Breast epithelium (tissue), 4 donors: ENCODE measurements around the gene PLA2G4A. TPM values are rescaled to one million over a fixed set of nuclear protein-coding genes. Genes with fewer than 3 reads are reported as not detected.
A peak's percentile ranks its signal among the peaks of the same experiment; 100 is the strongest.

Experiments
- DNase-seq, 2 donors: peaks; one replicate each; pipeline ENCODE4 v3.0.0-alpha.2; 2019; ENCODE audit warnings: low spot score in 2 of 2
- H3K27ac ChIP-seq, 2 donors: fragments of 200-600 bp; sonication (generic) in 1 of 2; one replicate each; pipeline ENCODE4 v1.5.1; 2016 to 2019; ENCODE audit warnings: mild to moderate bottlenecking in 1 of 2
- H3K27me3 ChIP-seq, 2 donors: fragments of 200-600 bp; sonication (generic) in 1 of 2; one replicate each; pipeline versions ENCODE4 v1.5.1 to v1.6.0; 2017 to 2019; ENCODE audit warnings: control low read depth in 1 of 2, mild to moderate bottlenecking in 1 of 2
- H3K36me3 ChIP-seq: fragments of 200-600 bp; one replicate; pipeline ENCODE4 v1.5.1; 2019
- H3K4me1 ChIP-seq, 2 donors: fragments of 200-600 bp; sonication (generic); one replicate each; pipeline ENCODE4 v1.5.1; 2016 to 2019; ENCODE audit warnings: control low read depth in 1 of 2
- H3K4me3 ChIP-seq, 3 donors: fragments of 200-600 bp; sonication (generic); 1 replicate in 2 of 3; 2 replicates in 1 of 3; pipeline ENCODE4 v1.5.1; 2016 to 2019; ENCODE audit warnings: mild to moderate bottlenecking in 3 of 3, moderate library complexity in 2 of 3
- H3K9me3 ChIP-seq, 2 donors: fragments of 200-600 bp; sonication (generic) in 1 of 2; one replicate each; pipeline ENCODE4 v1.5.1; 2016 to 2019; ENCODE audit warnings: control low read depth in 1 of 2
- CTCF ChIP-seq, 3 donors: fragments of 450-650 bp; IDR thresholded peaks; one replicate each; pipeline ENCODE4 v1.5.1; 2016 to 2017; ENCODE audit warnings: antibody characterized with exemption in 3 of 3, mild to moderate bottlenecking in 3 of 3, moderate library complexity in 3 of 3
- POLR2A ChIP-seq: fragments of 450-650 bp; IDR thresholded peaks from one replicate; pipeline ENCODE4 v1.6.1; 2016; ENCODE audit warnings: antibody characterized with exemption, mild to moderate bottlenecking, moderate library complexity
- POLR2AphosphoS5 ChIP-seq, 3 donors: sonication (generic); formaldehyde crosslinking; IDR thresholded peaks; one replicate each; pipeline ENCODE4 v1.6.1; 2017; ENCODE audit warnings: antibody characterized with exemption in 3 of 3
- intact Hi-C: fragments of 100-400 bp; cut with DNase I; formaldehyde crosslinking; loops from one replicate; pipeline ENCODE4 v1.15.1; 2023; ENCODE audit warnings: low total_unique reads
- total RNA-seq, 3 donors: library from RNA; depleted of rRNA; stranded (reverse); fragments of >200 nt; gene quantifications; one replicate each; pipeline ENCODE4 v1.1.0, GENCODE V29; 2016

Gene PLA2G4A
- total RNA-seq, 3 donors from 2014 or later, result 5.6 to 13.3 (median 7.4) TPM

GRCh38 chr1:186983327-186983726 lies 154.6 kb downstream of the PLA2G4A start:
- no peak overlapping the region for H3K4me3 ChIP-seq
- H3K9me3 ChIP-seq, result no peaks in the 10 kb centered on the region
- H3K27ac ChIP-seq, result no peak overlapping the region
- no peaks in the 10 kb centered on the region for H3K36me3 ChIP-seq
- intact Hi-C loops, result loop anchor here (10.0 kb wide), 1 partner anchor 379 kb away; no protein-coding TSS in a partner anchor
- H3K27me3 ChIP-seq, result no peaks in the 10 kb centered on the region
- DNase-seq, result no peak
- TF ChIP-seq POLR2AphosphoS5 (IDR thresholded peaks at IDR 0.05) (no peak), POLR2A (no peak), CTCF (IDR thresholded peaks at IDR 0.05) (no peak)
- no peaks in the 10 kb centered on the region for H3K4me1 ChIP-seq

DNA sequence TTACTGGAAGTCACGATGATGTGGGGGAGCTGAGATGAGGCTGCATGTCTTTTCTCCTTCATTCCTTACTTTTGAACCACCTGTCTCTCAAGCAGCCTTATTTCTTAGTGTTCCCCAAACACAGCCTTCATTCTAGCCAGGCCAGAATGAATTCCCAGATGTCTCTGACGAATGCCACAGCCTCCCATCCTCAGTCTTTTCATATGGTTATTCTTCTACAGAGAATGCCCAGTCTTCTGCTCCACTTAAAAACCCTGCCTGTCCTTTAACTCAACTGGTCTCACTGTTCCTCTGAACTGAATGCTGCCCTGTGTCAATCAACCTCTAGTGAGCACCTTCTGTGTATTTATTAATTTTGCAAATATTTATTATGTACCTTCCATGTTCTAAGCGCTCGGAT lies 156.2 kb downstream of the PLA2G4A start:
- intact Hi-C loops, result loop anchor here (10.0 kb wide), 1 partner anchor 380 kb away; no protein-coding TSS in a partner anchor
- TF ChIP-seq CTCF (IDR thresholded peaks at IDR 0.05) (no peak), POLR2A (no peak), POLR2AphosphoS5 (IDR thresholded peaks at IDR 0.05) (no peak)
- no peak for DNase-seq
- Histone ChIP-seq H3K9me3 (no peaks in the 10 kb centered on the region), H3K4me1 (no peaks in the 10 kb centered on the region), H3K27ac (no peak overlapping the region), H3K36me3 (no peaks in the 10 kb centered on the region), H3K4me3 (no peak overlapping the region), H3K27me3 (no peaks in the 10 kb centered on the region)

- TF ChIP-seq POLR2AphosphoS5 (IDR thresholded peaks at IDR 0.05), result no peak
- peak in 2 of 3 donors; percentile 67 to 82 for TF ChIP-seq CTCF (IDR thresholded peaks at IDR 0.05)
- no peak for TF ChIP-seq POLR2A
Measured at GRCh38 chr1:186985889-186986491, 157.2 kb downstream of the PLA2G4A start.

GRCh38 chr1:186987065-186987464 lies 158.3 kb downstream of the PLA2G4A start:
- DNase-seq, result no peak
- no peaks in the 10 kb centered on the region for H3K36me3 ChIP-seq
- H3K9me3 ChIP-seq, result no peaks in the 10 kb centered on the region
- no peaks in the 10 kb centered on the region for H3K4me1 ChIP-seq
- no peak overlapping the region for H3K4me3 ChIP-seq
- H3K27me3 ChIP-seq, result no peaks in the 10 kb centered on the region
- H3K27ac ChIP-seq, result no peak overlapping the region
- no peak for TF ChIP-seq POLR2A
- TF ChIP-seq POLR2AphosphoS5 (IDR thresholded peaks at IDR 0.05), result no peak
- TF ChIP-seq CTCF (IDR thresholded peaks at IDR 0.05), result no peak
- intact Hi-C loops, result loop anchor here (10.0 kb wide), 1 partner anchor 382 kb away; no protein-coding TSS in a partner anchor

More at GRCh38 chr1:186985889-186986491, 157.2 kb downstream of the PLA2G4A start:
- H3K36me3 ChIP-seq, result no peaks in the 10 kb centered on the region
- no peak overlapping the region for H3K4me3 ChIP-seq
- no peaks in the 10 kb centered on the region for H3K27me3 ChIP-seq
- H3K4me1 ChIP-seq, result no peaks in the 10 kb centered on the region
- DNase-seq, result no peak
- no peak overlapping the region for H3K27ac ChIP-seq
- intact Hi-C loops, result loop anchor here (10.0 kb wide), 1 partner anchor 381 kb away; no protein-coding TSS in a partner anchor
- H3K9me3 ChIP-seq, result no peaks in the 10 kb centered on the region

- H3K27me3 ChIP-seq, result no peaks in the 10 kb centered on the region
- no peaks in the 10 kb centered on the region for H3K4me1 ChIP-seq
- no peaks in the 10 kb centered on the region for H3K36me3 ChIP-seq
- TF ChIP-seq POLR2A (no peak), CTCF (IDR thresholded peaks at IDR 0.05) (no peak)
- H3K4me3 ChIP-seq, result no peak overlapping the region
- no peak overlapping the region for H3K27ac ChIP-seq
- intact Hi-C loops, result loop anchor here (10.0 kb wide), 1 partner anchor 383 kb away; no protein-coding TSS in a partner anchor
- H3K9me3 ChIP-seq, result no peaks in the 10 kb centered on the region
- DNase-seq, result no peak
Measured at GRCh38 chr1:186987769-186988168, 159.0 kb downstream of the PLA2G4A start.
